Mucosa of stomach (tissue), 1 donor: Measurements from ENCODE around the gene ZNF787.
A peak's percentile ranks its signal among the peaks of the same experiment; 100 is the strongest.
"Not testable (repeated sequence)": the region's sequence is repeated elsewhere in the genome, so short reads cannot be mapped to it uniquely, and the experiment has no call there.

Source experiments
- H3K27me3 ChIP-seq: one replicate; pipeline ENCODE4 v1.7.0; 2013; ENCODE audit warnings: mild to moderate bottlenecking, low read length; ENCODE audit not compliant: control insufficient read depth, insufficient read depth
- H3K36me3 ChIP-seq: one replicate; pipeline ENCODE4 v1.7.0; 2013; ENCODE audit warnings: low read length; ENCODE audit not compliant: control insufficient read depth, insufficient read depth
- H3K4me1 ChIP-seq: one replicate; pipeline ENCODE4 v1.7.0; 2013; ENCODE audit warnings: mild to moderate bottlenecking, low read length; ENCODE audit not compliant: control insufficient read depth, insufficient read depth
- H3K4me3 ChIP-seq: one replicate; pipeline ENCODE4 v1.7.0; 2013; ENCODE audit warnings: low read length
- H3K9ac ChIP-seq: one replicate; pipeline ENCODE4 v1.7.0; 2013; ENCODE audit warnings: mild to moderate bottlenecking, low read length, moderate library complexity
- H3K9me3 ChIP-seq: one replicate; pipeline ENCODE4 v1.7.0; 2013; ENCODE audit warnings: mild to moderate bottlenecking, low read length, moderate library complexity; ENCODE audit not compliant: control insufficient read depth
- donor health status: Pancreatic carcinoma.

Gene ZNF787

GRCh38 chr19:56153507-56153906, 32.4 kb upstream of the ZNF787 start:
- no peak overlapping the region for H3K9ac ChIP-seq

GRCh38 chr19:56152644-56153043, 31.5 kb upstream of the ZNF787 start:
- Histone ChIP-seq H3K36me3 (no peaks in the 10 kb centered on the region), H3K9ac (no peak overlapping the region), H3K4me3 (no peak overlapping the region), H3K27me3 (no peaks in the 10 kb centered on the region), H3K4me1 (peaks cover 12% of the 10 kb centered on the region), H3K9me3 (no peaks in the 10 kb centered on the region)

More at GRCh38 chr19:56153507-56153906, 32.4 kb upstream of the ZNF787 start:
- no peaks in the 10 kb centered on the region for H3K27me3 ChIP-seq
- no peaks in the 10 kb centered on the region for H3K9me3 ChIP-seq
- no peaks in the 10 kb centered on the region for H3K36me3 ChIP-seq
- no peak overlapping the region for H3K4me3 ChIP-seq
- peaks cover 12% of the 10 kb centered on the region for H3K4me1 ChIP-seq

- Histone ChIP-seq H3K4me1 (peaks cover 5% of the 10 kb centered on the region), H3K9ac (no peak overlapping the region), H3K4me3 (no peak overlapping the region), H3K27me3 (no peaks in the 10 kb centered on the region), H3K36me3 (no peaks in the 10 kb centered on the region), H3K9me3 (no peaks in the 10 kb centered on the region)
Measured at GRCh38 chr19:56150358-56150757, 29.3 kb upstream of the ZNF787 start.

GRCh38 chr19:56149656-56150038, 28.6 kb upstream of the ZNF787 start:
- Histone ChIP-seq H3K36me3 (no peaks in the 10 kb centered on the region), H3K27me3 (no peaks in the 10 kb centered on the region), H3K4me1 (peaks cover 5% of the 10 kb centered on the region), H3K9ac (no peak overlapping the region), H3K9me3 (no peaks in the 10 kb centered on the region), H3K4me3 (no peak overlapping the region)

- H3K4me3 ChIP-seq, H3K9ac ChIP-seq, H3K27me3 ChIP-seq, H3K4me1 ChIP-seq, H3K36me3 ChIP-seq, H3K9me3 ChIP-seq: not testable (repeated sequence)
Measured at GRCh38 chr19:56148955-56149655, 28.0 kb upstream of the ZNF787 start.

- Histone ChIP-seq H3K9ac (no peak overlapping the region), H3K27me3 (no peaks in the 10 kb centered on the region), H3K9me3 (no peaks in the 10 kb centered on the region), H3K36me3 (no peaks in the 10 kb centered on the region), H3K4me1 (peaks cover 16% of the 10 kb centered on the region), H3K4me3 (no peak overlapping the region)
Measured at GRCh38 chr19:56148096-56148495, 27.0 kb upstream of the ZNF787 start.

GRCh38 chr19:56147307-56147706, 26.2 kb upstream of the ZNF787 start:
- H3K4me1 ChIP-seq: peaks cover 24% of the 10 kb centered on the region
- no peak overlapping the region for H3K9ac ChIP-seq
- H3K4me3 ChIP-seq: no peak overlapping the region
- no peaks in the 10 kb centered on the region for H3K27me3 ChIP-seq
- no peaks in the 10 kb centered on the region for H3K36me3 ChIP-seq
- H3K9me3 ChIP-seq: no peaks in the 10 kb centered on the region

- no peak overlapping the region for H3K9ac ChIP-seq
- no peaks in the 10 kb centered on the region for H3K36me3 ChIP-seq
- H3K9me3 ChIP-seq: no peaks in the 10 kb centered on the region
- no peak overlapping the region for H3K4me3 ChIP-seq
- H3K4me1 ChIP-seq: peaks cover 27% of the 10 kb centered on the region
- no peaks in the 10 kb centered on the region for H3K27me3 ChIP-seq
Measured at GRCh38 chr19:56146904-56147303, 25.8 kb upstream of the ZNF787 start.

- Histone ChIP-seq H3K9me3 (no peaks in the 10 kb centered on the region), H3K4me3 (no peak overlapping the region), H3K9ac (no peak overlapping the region), H3K4me1 (peaks cover 30% of the 10 kb centered on the region), H3K36me3 (no peaks in the 10 kb centered on the region), H3K27me3 (no peaks in the 10 kb centered on the region)
Measured at GRCh38 chr19:56145698-56146097, 24.6 kb upstream of the ZNF787 start.

- Histone ChIP-seq H3K4me3 (no peak overlapping the region), H3K27me3 (no peaks in the 10 kb centered on the region), H3K36me3 (no peaks in the 10 kb centered on the region), H3K9ac (no peak overlapping the region), H3K4me1 (peaks cover 36% of the 10 kb centered on the region), H3K9me3 (no peaks in the 10 kb centered on the region)
Measured at GRCh38 chr19:56144831-56145230, 23.7 kb upstream of the ZNF787 start.

- H3K27me3 ChIP-seq: no peaks in the 10 kb centered on the region
- H3K4me3 ChIP-seq: no peak overlapping the region
Measured at GRCh38 chr19:56144376-56144775, 23.3 kb upstream of the ZNF787 start.

GRCh38 chr19:56142897-56143434, 21.9 kb upstream of the ZNF787 start:
- no peaks in the 10 kb centered on the region for H3K36me3 ChIP-seq
- H3K9ac ChIP-seq: peak overlapping the region; percentile 60
- H3K27me3 ChIP-seq: no peaks in the 10 kb centered on the region
- H3K9me3 ChIP-seq: no peaks in the 10 kb centered on the region
- H3K4me1 ChIP-seq: peaks cover 41% of the 10 kb centered on the region
- H3K4me3 ChIP-seq: peak overlapping the region; percentile 51

More at GRCh38 chr19:56144376-56144775, 23.3 kb upstream of the ZNF787 start:
- Histone ChIP-seq H3K9me3 (no peaks in the 10 kb centered on the region), H3K9ac (no peak overlapping the region), H3K36me3 (no peaks in the 10 kb centered on the region), H3K4me1 (peaks cover 37% of the 10 kb centered on the region)
